Measurements from ENCODE around the gene MED12L. TPM values are rescaled to one million over a fixed set of nuclear protein-coding genes. Genes with fewer than 3 reads are reported as not detected.

MED12L gene
- total and polyA plus RNA-seq, 2 experiments from 2014 or later = 0.07 to 2.7 TPM

DNA sequence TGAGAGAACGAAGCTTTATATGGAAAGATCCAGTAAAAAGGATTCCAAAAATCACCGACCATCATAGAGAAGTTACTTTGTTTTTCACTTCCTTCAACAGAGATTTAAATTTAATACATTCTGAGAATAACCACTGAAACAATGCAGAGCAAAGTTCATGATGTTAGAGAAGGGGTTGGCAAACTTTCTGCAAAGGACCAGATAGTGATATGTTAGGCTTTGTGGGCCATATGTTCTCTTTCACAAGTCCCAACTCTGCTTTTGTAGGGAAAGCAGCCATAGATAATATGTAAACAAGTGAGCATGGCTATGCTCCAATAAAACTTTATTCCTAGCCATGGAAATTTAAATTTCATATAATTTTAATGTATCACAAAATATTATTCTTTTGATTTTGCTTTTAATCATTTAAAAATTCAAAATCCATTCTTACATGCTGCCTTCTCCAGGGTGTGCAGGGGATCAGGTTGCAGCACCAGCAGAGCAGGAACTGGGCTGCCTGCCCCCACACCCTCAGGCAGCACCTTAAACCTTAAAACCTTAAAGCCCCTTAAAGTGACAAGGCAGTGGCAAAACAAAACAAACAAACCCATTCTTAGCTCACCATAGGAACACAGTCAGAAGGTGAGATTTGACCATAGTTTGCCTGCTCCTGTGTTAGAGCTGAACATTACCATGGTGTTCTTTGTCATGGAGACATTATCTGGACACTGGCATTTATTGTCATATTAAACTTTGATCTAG is 392.3 kb downstream of the MED12L start:
- Histone ChIP-seq H3K4me3 (no peak overlapping the region), H3K79me2 (no peaks in the 10 kb centered on the region), H3K4me1 (ENCODE audit: insufficient read depth) (peaks cover 7% of the 10 kb centered on the region), H3K4me2 (no peak overlapping the region), H3K36me3 (replicated peaks; ENCODE audit: insufficient read depth, low read depth) (no peaks in the 10 kb centered on the region), H3K27ac (no peak overlapping the region), H3K27me3 (no peaks in the 10 kb centered on the region), H3K9me2 (replicated peaks; ENCODE audit: insufficient read depth) (no peaks in the 10 kb centered on the region), H4K20me1 (ENCODE audit: insufficient read depth, poor library complexity, severe bottlenecking) (no peaks in the 10 kb centered on the region), H2AFZ (no peak overlapping the region), H3K9me3 (ENCODE audit: low read depth) (peaks cover under 1% of the 10 kb centered on the region)
- DNase-seq (ENCODE audit: low spot score) = no peak
- 83% methylated on average over 2 of the region's 2 CpGs for WGBS (ENCODE audit: low lambda C conversion rate, missing lambda C conversion rate)
- TF ChIP-seq EZH2phosphoT487 (IDR thresholded peaks at IDR 0.05; ENCODE audit: low read depth, severe bottlenecking, unreplicated experiment) (no peak), EZH2 (IDR thresholded peaks at IDR 0.05; ENCODE audit: borderline replicate concordance) (no peak)
- TF ChIP-seq, protein P1, sequence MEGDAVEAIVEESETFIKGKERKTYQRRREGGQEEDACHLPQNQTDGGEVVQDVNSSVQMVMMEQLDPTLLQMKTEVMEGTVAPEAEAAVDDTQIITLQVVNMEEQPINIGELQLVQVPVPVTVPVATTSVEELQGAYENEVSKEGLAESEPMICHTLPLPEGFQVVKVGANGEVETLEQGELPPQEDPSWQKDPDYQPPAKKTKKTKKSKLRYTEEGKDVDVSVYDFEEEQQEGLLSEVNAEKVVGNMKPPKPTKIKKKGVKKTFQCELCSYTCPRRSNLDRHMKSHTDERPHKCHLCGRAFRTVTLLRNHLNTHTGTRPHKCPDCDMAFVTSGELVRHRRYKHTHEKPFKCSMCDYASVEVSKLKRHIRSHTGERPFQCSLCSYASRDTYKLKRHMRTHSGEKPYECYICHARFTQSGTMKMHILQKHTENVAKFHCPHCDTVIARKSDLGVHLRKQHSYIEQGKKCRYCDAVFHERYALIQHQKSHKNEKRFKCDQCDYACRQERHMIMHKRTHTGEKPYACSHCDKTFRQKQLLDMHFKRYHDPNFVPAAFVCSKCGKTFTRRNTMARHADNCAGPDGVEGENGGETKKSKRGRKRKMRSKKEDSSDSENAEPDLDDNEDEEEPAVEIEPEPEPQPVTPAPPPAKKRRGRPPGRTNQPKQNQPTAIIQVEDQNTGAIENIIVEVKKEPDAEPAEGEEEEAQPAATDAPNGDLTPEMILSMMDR (IDR thresholded peaks at IDR 0.05; ENCODE audit: poor library complexity) = no peak

DNA sequence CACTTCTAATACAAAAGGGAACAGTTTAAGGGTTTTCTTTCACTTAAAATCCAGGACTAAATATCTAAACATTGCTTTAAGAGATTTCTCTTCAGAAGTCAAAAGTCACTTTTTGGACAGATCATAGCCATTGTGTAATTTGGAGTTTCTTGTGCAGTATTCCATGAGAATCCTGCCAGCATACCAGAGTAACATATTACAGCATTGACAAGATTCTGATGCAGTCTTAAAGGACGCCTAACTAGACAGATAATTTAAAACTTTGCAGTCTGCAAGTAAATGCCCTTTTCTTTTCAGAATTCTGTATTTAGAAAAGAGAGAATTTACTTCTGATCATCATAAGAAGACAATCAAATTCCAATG is 392.9 kb downstream of the MED12L start:
- 35% methylated on average over 1 of the region's 1 CpG for WGBS (ENCODE audit: low lambda C conversion rate, missing lambda C conversion rate)
- TF ChIP-seq EZH2phosphoT487 (IDR thresholded peaks at IDR 0.05; ENCODE audit: low read depth, severe bottlenecking, unreplicated experiment) = no peak
- TF ChIP-seq EZH2 (IDR thresholded peaks at IDR 0.05; ENCODE audit: borderline replicate concordance) = no peak
- TF ChIP-seq, protein P1 (IDR thresholded peaks at IDR 0.05; ENCODE audit: poor library complexity) = no peak

DNA sequence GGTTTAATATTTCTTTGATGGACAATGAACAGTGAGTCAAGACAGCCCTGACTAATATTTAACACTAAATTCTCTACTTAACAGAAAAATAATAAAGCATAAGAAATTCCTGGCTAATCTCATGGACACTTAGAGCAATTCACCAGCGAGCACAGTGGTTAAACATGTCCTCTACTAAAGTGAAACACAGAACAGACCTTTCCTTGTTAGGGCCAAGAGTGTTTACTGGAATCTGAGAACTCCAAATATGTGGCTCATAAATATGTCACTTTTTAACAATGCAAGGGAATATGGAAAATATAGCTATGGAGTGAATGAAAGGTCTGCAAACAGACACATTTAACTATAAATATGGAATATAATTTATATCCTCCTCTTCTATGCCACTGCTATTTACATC is 394.0 kb downstream of the MED12L start:
- Histone ChIP-seq H3K9me2 (replicated peaks; ENCODE audit: insufficient read depth) (no peaks in the 10 kb centered on the region), H3K36me3 (replicated peaks; ENCODE audit: insufficient read depth, low read depth) (no peaks in the 10 kb centered on the region), H3K4me2 (no peak overlapping the region), H3K79me2 (no peaks in the 10 kb centered on the region), H3K27ac (no peak overlapping the region), H3K27me3 (no peaks in the 10 kb centered on the region), H3K4me3 (no peak overlapping the region), H3K9me3 (ENCODE audit: low read depth) (peaks cover 5% of the 10 kb centered on the region), H3K4me1 (ENCODE audit: insufficient read depth) (peaks cover 7% of the 10 kb centered on the region), H4K20me1 (ENCODE audit: insufficient read depth, poor library complexity, severe bottlenecking) (no peaks in the 10 kb centered on the region), H2AFZ (no peak overlapping the region)
- no peak for DNase-seq (ENCODE audit: low spot score)
- WGBS (ENCODE audit: low lambda C conversion rate, missing lambda C conversion rate) = 3% methylated on average over 1 of the region's 1 CpG
- TF ChIP-seq EZH2phosphoT487 (IDR thresholded peaks at IDR 0.05; ENCODE audit: low read depth, severe bottlenecking, unreplicated experiment) (no peak), EZH2 (IDR thresholded peaks at IDR 0.05; ENCODE audit: borderline replicate concordance) (no peak)
- TF ChIP-seq, protein P1 (IDR thresholded peaks at IDR 0.05; ENCODE audit: poor library complexity) = no peak

More for the DNA sequence above, 392.9 kb downstream of the MED12L start:
- Histone ChIP-seq H3K4me2 (no peak overlapping the region), H4K20me1 (ENCODE audit: insufficient read depth, poor library complexity, severe bottlenecking) (no peaks in the 10 kb centered on the region), H3K4me3 (no peak overlapping the region), H3K4me1 (ENCODE audit: insufficient read depth) (peaks cover 7% of the 10 kb centered on the region), H3K27me3 (no peaks in the 10 kb centered on the region), H3K9me2 (replicated peaks; ENCODE audit: insufficient read depth) (no peaks in the 10 kb centered on the region), H3K9me3 (ENCODE audit: low read depth) (peaks cover 5% of the 10 kb centered on the region), H3K27ac (no peak overlapping the region), H3K36me3 (replicated peaks; ENCODE audit: insufficient read depth, low read depth) (no peaks in the 10 kb centered on the region), H2AFZ (no peak overlapping the region), H3K79me2 (no peaks in the 10 kb centered on the region)
- no peak for DNase-seq (ENCODE audit: low spot score)
